Endothelial cell (in vitro differentiated cells): ENCODE results near the gene HBZ. TPM values are rescaled to one million over a fixed set of nuclear protein-coding genes. Genes with fewer than 3 reads are reported as not detected.

Experiments used
- DNase-seq: peaks from one replicate; pipeline ENCODE4 v3.0.0; 2021; ENCODE audit warnings: low spot score
- H3K27ac Mint-ChIP-seq: one replicate; pipeline ENCODE4 v1.8.0; 2021; ENCODE audit warnings: mixed read lengths, inconsistent platforms; ENCODE audit not compliant: unreplicated experiment
- H3K27me3 Mint-ChIP-seq: one replicate; pipeline ENCODE4 v1.8.0; 2021; ENCODE audit warnings: mild to moderate bottlenecking, moderate library complexity, mixed read lengths, inconsistent platforms; ENCODE audit not compliant: unreplicated experiment
- H3K36me3 Mint-ChIP-seq: one replicate; pipeline ENCODE4 v1.8.0; 2021; ENCODE audit warnings: mild to moderate bottlenecking, low read depth, mixed read lengths, inconsistent platforms; ENCODE audit not compliant: unreplicated experiment
- H3K4me1 Mint-ChIP-seq: one replicate; pipeline ENCODE4 v1.8.0; 2021; ENCODE audit warnings: mild to moderate bottlenecking, mixed read lengths, inconsistent platforms; ENCODE audit not compliant: unreplicated experiment
- H3K4me3 Mint-ChIP-seq: one replicate; pipeline ENCODE4 v1.8.0; 2021; ENCODE audit warnings: mild to moderate bottlenecking, mixed read lengths, inconsistent platforms; ENCODE audit not compliant: unreplicated experiment
- H3K9me3 Mint-ChIP-seq: one replicate; pipeline ENCODE4 v1.8.0; 2021; ENCODE audit warnings: mixed read lengths, inconsistent platforms; ENCODE audit not compliant: unreplicated experiment
- CTCF ChIP-seq: fragments of 200-600 bp; sonication (generic); IDR thresholded peaks from one replicate; pipeline ENCODE4 v1.5.0; 2021; ENCODE audit warnings: antibody characterized with exemption; ENCODE audit not compliant: unreplicated experiment
- total RNA-seq: library from RNA; stranded (reverse); fragmentation: NEBNext Ultra II Directional; extraction: Animal tissue kit (Norgen Biotek cat#: 25700); gene quantifications from one replicate; pipeline ENCODE4 v1.2.1, GENCODE V29; 2021; ENCODE audit not compliant: unreplicated experiment

The HBZ gene
- total RNA-seq, 1 donor from 2014 or later, result not detected

GRCh38 chr16:180101-180675 is 27.7 kb downstream of the HBZ start, which contains the start of gene HBQ1:
Gene HBQ1, plus strand, starts transcription at chr16:180459. Its CDS starts 28 bp downstream, at chr16:180487.
- no peaks in the 10 kb centered on the region for H3K9me3 Mint-ChIP-seq
- H3K36me3 Mint-ChIP-seq, result peaks cover 7% of the 10 kb centered on the region
- no peak within 1 kb of the TSS for H3K27ac Mint-ChIP-seq
- DNase-seq, result peak; percentile 85
- H3K27me3 Mint-ChIP-seq, result peaks cover 13% of the 10 kb centered on the region
- H3K4me3 Mint-ChIP-seq, result no peak within 1 kb of the TSS
- TF ChIP-seq CTCF, result peak; percentile 81
- H3K4me1 Mint-ChIP-seq, result no peaks in the 10 kb centered on the region

- Mint-ChIP-seq H3K36me3 (peaks cover 8% of the 10 kb centered on the region), H3K4me1 (no peaks in the 10 kb centered on the region), H3K9me3 (no peaks in the 10 kb centered on the region), H3K4me3 (no peak overlapping the region), H3K27me3 (peaks cover 13% of the 10 kb centered on the region), H3K27ac (no peak overlapping the region)
- peak; percentile 88 for DNase-seq
- TF ChIP-seq CTCF, result no peak
Measured at GRCh38 chr16:180681-181564, 28.5 kb downstream of the HBZ start.

GRCh38 chr16:181565-182021 is 29.1 kb downstream of the HBZ start:
- H3K9me3 Mint-ChIP-seq, result no peaks in the 10 kb centered on the region
- H3K27me3 Mint-ChIP-seq, result peaks cover 13% of the 10 kb centered on the region
- no peak overlapping the region for H3K27ac Mint-ChIP-seq
- H3K4me3 Mint-ChIP-seq, result no peak overlapping the region
- no peaks in the 10 kb centered on the region for H3K4me1 Mint-ChIP-seq
- peaks cover 8% of the 10 kb centered on the region for H3K36me3 Mint-ChIP-seq
- no peak for DNase-seq
- TF ChIP-seq CTCF, result peak; percentile 99

GRCh38 chr16:183005-183404 is 30.6 kb downstream of the HBZ start:
- no peak overlapping the region for H3K4me3 Mint-ChIP-seq
- peaks cover 8% of the 10 kb centered on the region for H3K36me3 Mint-ChIP-seq
- no peak for DNase-seq
- H3K27me3 Mint-ChIP-seq, result peaks cover 7% of the 10 kb centered on the region
- H3K4me1 Mint-ChIP-seq, result no peaks in the 10 kb centered on the region
- H3K9me3 Mint-ChIP-seq, result no peaks in the 10 kb centered on the region
- no peak for TF ChIP-seq CTCF
- H3K27ac Mint-ChIP-seq, result no peak overlapping the region

DNA sequence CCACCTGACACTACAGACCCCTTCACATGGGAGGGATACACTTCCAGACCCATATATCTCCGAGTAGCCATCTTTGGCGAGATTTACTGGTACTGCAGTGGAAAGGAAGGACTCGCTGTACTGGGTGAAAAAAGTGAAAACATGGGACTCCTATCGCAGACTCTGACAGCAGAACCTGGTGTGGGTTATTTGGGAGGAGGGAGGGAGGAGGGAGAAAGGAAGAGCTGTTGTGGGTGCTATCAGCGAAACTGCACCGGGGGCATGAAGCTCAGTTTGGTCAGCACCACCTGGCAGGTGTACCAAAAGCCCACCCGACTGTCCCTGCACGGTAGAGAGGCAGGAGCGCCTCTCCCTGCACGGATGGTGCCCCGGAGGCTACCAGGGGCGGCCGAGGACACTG is 32.8 kb downstream of the HBZ start:
- no peak overlapping the region for H3K27ac Mint-ChIP-seq
- peak overlapping the region; percentile 51 for H3K4me3 Mint-ChIP-seq
- TF ChIP-seq CTCF, result no peak
- H3K4me1 Mint-ChIP-seq, result no peaks in the 10 kb centered on the region
- no peaks in the 10 kb centered on the region for H3K9me3 Mint-ChIP-seq
- H3K27me3 Mint-ChIP-seq, result no peaks in the 10 kb centered on the region
- DNase-seq, result no peak
- H3K36me3 Mint-ChIP-seq, result peaks cover 26% of the 10 kb centered on the region
